NT2/D1 (cell line): Measurements from ENCODE around the gene CAPZA3.

Source experiments
- SUZ12 ChIP-seq: IDR thresholded peaks from 2 replicates; pipeline ENCODE4 v1.6.1; 2011; ENCODE audit not compliant: insufficient read length, insufficient read depth; ENCODE audit errors: extremely low read depth
- YY1 ChIP-seq: IDR thresholded peaks from 2 replicates; pipeline ENCODE4 v1.6.1; 2011; ENCODE audit not compliant: insufficient read length, insufficient read depth

GRCh38 chr12:18747895-18748294 is 10.0 kb downstream of the CAPZA3 start:
- TF ChIP-seq YY1 (no peak), SUZ12 (no peak)
